WTC11 (cell line): Measurements from ENCODE around the gene POLR3F. TPM values are rescaled to one million over a fixed set of nuclear protein-coding genes. Genes with fewer than 3 reads are reported as not detected.

Experiments used
- ATAC-seq: fragments of 200-7000 bp; cut with Tn5 transposase; 2 replicates; pipeline ENCODE4 v1.10.0; 2021; ENCODE audit warnings: mild to moderate bottlenecking, moderate library complexity
- CTCF ChIA-PET: fragments of 300-600 bp; sonication (Branson Sonifier 250); formaldehyde crosslinking; loops from one replicate; lab custom pipeline; 2021; ENCODE audit warnings: antibody characterized with exemption; lab: Charles Lee
- POLR2A ChIA-PET: fragments of 350-600 bp; sonication (Branson Sonifier 250); formaldehyde crosslinking; loops from one replicate; lab custom pipeline; 2021; ENCODE audit warnings: antibody characterized with exemption; lab: Charles Lee
- DNase-seq: peaks from one replicate; pipeline ENCODE4 v3.0.0; 2021; ENCODE audit warnings: low spot score
- H3K27ac Mint-ChIP-seq: 2 replicates; pipeline ENCODE4 v1.8.0; 2021; ENCODE audit warnings: mixed read lengths
- H3K27me3 Mint-ChIP-seq: 2 replicates; pipeline ENCODE4 v1.8.0; 2021; ENCODE audit warnings: low read depth, mild to moderate bottlenecking, moderate library complexity, mixed read lengths
- H3K36me3 Mint-ChIP-seq: 2 replicates; pipeline ENCODE4 v1.8.0; 2021; ENCODE audit warnings: mixed read lengths
- H3K4me1 Mint-ChIP-seq: 2 replicates; pipeline ENCODE4 v1.8.0; 2022; ENCODE audit warnings: mixed read lengths
- H3K4me3 Mint-ChIP-seq: 2 replicates; pipeline ENCODE4 v1.8.0; 2021; ENCODE audit warnings: mild to moderate bottlenecking, moderate library complexity, mixed read lengths
- H3K9me3 Mint-ChIP-seq: 2 replicates; pipeline ENCODE4 v1.8.0; 2021; ENCODE audit warnings: mixed read lengths
- AFF4 ChIP-seq: sonication (generic); formaldehyde crosslinking; IDR thresholded peaks from 2 replicates; pipeline ENCODE4 v1.8.1; 2023; ENCODE audit warnings: mild to moderate bottlenecking, missing genetic modification reagents, borderline replicate concordance
- ATF1 ChIP-seq: sonication (generic); formaldehyde crosslinking; IDR thresholded peaks from 2 replicates; pipeline ENCODE4 v1.8.1; 2023; ENCODE audit warnings: mild to moderate bottlenecking, moderate library complexity, missing genetic modification reagents
- ATF2 ChIP-seq: sonication (generic); formaldehyde crosslinking; IDR thresholded peaks from 2 replicates; pipeline ENCODE4 v1.8.1; 2022; ENCODE audit warnings: low read depth, missing genetic modification reagents, borderline replicate concordance
- CREM ChIP-seq: sonication (generic); formaldehyde crosslinking; IDR thresholded peaks from 2 replicates; pipeline ENCODE4 v1.8.1; 2022; ENCODE audit warnings: mild to moderate bottlenecking, missing genetic modification reagents, moderate library complexity
- CTCF ChIP-seq: fragments of 200-600 bp; IDR thresholded peaks from 2 replicates; pipeline ENCODE4 v1.8.0; 2022; ENCODE audit warnings: antibody characterized with exemption
- ETV6 ChIP-seq: sonication (generic); formaldehyde crosslinking; IDR thresholded peaks from 2 replicates; pipeline ENCODE4 v1.8.1; 2022; ENCODE audit warnings: mild to moderate bottlenecking, missing genetic modification reagents
- FOXP1 ChIP-seq: sonication (generic); formaldehyde crosslinking; IDR thresholded peaks from 2 replicates; pipeline ENCODE4 v1.8.0; 2022; ENCODE audit warnings: missing genetic modification reagents, mild to moderate bottlenecking, moderate library complexity, borderline replicate concordance
- GRHL2 ChIP-seq: fragments of 250-450 bp; sonication (Bioruptor Pico); IDR thresholded peaks from 2 replicates; pipeline ENCODE4 v1.8.0; 2022; ENCODE audit warnings: mild to moderate bottlenecking, moderate library complexity; ENCODE audit not compliant: insufficient replicate concordance, severe bottlenecking
- GTF2I ChIP-seq: fragments of 250-450 bp; sonication (Bioruptor Pico); conservative IDR thresholded peaks from 2 replicates; pipeline ENCODE4 v1.4.0; 2021; ENCODE audit warnings: mild to moderate bottlenecking
- IRF2 ChIP-seq: sonication (generic); formaldehyde crosslinking; IDR thresholded peaks from 2 replicates; pipeline ENCODE4 v1.8.0; 2022; ENCODE audit warnings: low read depth, missing genetic modification reagents, borderline replicate concordance
- JUN ChIP-seq: sonication (generic); formaldehyde crosslinking; IDR thresholded peaks from 2 replicates; pipeline ENCODE4 v1.8.0; 2023; ENCODE audit warnings: mild to moderate bottlenecking, missing genetic modification reagents
- PRRX2 ChIP-seq: fragments of 250-450 bp; sonication (Bioruptor Pico); IDR thresholded peaks from 2 replicates; pipeline ENCODE4 v1.8.0; 2021; ENCODE audit warnings: mild to moderate bottlenecking
- SOX15 ChIP-seq: fragments of 250-450 bp; sonication (Bioruptor Pico); IDR thresholded peaks from 2 replicates; pipeline ENCODE4 v1.9.0; 2021; ENCODE audit warnings: mild to moderate bottlenecking
- USF2 ChIP-seq: sonication (generic); formaldehyde crosslinking; IDR thresholded peaks from 2 replicates; pipeline ENCODE4 v1.8.1; 2023; ENCODE audit warnings: mild to moderate bottlenecking, missing genetic modification reagents, moderate library complexity
- ZNF263 ChIP-seq: sonication (generic); formaldehyde crosslinking; IDR thresholded peaks from 2 replicates; pipeline ENCODE4 v1.8.1; 2022; ENCODE audit warnings: low read depth, mild to moderate bottlenecking, moderate library complexity, missing genetic modification reagents
- total RNA-seq: library from RNA; stranded (reverse); gene quantifications from 3 replicates; pipeline ENCODE4 v1.2.3, GENCODE V29; 2021
- TF ChIP-seq, protein P1 (sequence below): sonication (generic); formaldehyde crosslinking; IDR thresholded peaks from 2 replicates; pipeline ENCODE4 v1.8.1; 2022; ENCODE audit warnings: mild to moderate bottlenecking, missing genetic modification reagents, moderate library complexity, borderline replicate concordance
- TF ChIP-seq, protein P2 (sequence below): sonication (generic); formaldehyde crosslinking; IDR thresholded peaks from 2 replicates; pipeline ENCODE4 v1.8.0; 2022; ENCODE audit warnings: mild to moderate bottlenecking, missing genetic modification reagents

The POLR3F gene
- total RNA-seq, 1 experiment from 2014 or later: 12.7 TPM

DNA sequence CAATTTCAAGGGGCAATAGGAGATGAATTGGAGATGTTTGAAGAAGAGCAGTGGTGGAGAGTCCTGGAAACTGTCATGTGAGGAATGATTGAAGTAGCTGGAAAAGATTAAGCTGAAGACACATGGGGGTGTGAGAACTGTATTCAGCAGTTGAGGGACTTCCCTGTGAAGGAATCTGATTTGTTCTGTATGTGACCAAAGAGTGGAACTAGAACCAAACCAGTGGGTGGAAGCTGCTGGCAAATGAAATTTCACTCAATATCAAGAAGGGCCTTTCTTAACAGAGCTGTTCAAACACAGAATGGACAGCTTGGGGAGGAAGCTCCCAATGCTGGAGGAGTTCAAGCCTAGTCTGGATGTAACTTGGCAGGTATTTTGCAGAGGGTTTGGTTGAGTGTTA lies 61.9 kb downstream of the POLR3F start (continued):
- TF ChIP-seq, protein P1, sequence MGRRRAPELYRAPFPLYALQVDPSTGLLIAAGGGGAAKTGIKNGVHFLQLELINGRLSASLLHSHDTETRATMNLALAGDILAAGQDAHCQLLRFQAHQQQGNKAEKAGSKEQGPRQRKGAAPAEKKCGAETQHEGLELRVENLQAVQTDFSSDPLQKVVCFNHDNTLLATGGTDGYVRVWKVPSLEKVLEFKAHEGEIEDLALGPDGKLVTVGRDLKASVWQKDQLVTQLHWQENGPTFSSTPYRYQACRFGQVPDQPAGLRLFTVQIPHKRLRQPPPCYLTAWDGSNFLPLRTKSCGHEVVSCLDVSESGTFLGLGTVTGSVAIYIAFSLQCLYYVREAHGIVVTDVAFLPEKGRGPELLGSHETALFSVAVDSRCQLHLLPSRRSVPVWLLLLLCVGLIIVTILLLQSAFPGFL (CRISPR knock-in tag): no peak

GRCh38 chr20:18532626-18533025 lies 65.4 kb downstream of the POLR3F start:
- no peak for ATAC-seq
- POLR2A ChIA-PET: no interaction called here
- Mint-ChIP-seq H3K27ac (no peak overlapping the region), H3K27me3 (no peaks in the 10 kb centered on the region), H3K4me1 (no peaks in the 10 kb centered on the region), H3K9me3 (no peaks in the 10 kb centered on the region), H3K4me3 (no peak overlapping the region), H3K36me3 (peaks cover 84% of the 10 kb centered on the region)
- DNase-seq: no peak
- CTCF ChIA-PET: no interaction called here
- TF ChIP-seq ATF2 (CRISPR knock-in tag): no peak
- no peak for TF ChIP-seq GRHL2 (CRISPR knock-in tag)
- TF ChIP-seq SOX15 (CRISPR knock-in tag): no peak
- TF ChIP-seq JUN (CRISPR knock-in tag): no peak
- no peak for TF ChIP-seq AFF4 (CRISPR knock-in tag)
- TF ChIP-seq ETV6 (CRISPR knock-in tag): no peak
- no peak for TF ChIP-seq IRF2 (CRISPR knock-in tag)
- no peak for TF ChIP-seq ATF1
- TF ChIP-seq CTCF: no peak
- TF ChIP-seq ZNF263: no peak
- TF ChIP-seq CREM (CRISPR knock-in tag): no peak
- TF ChIP-seq GTF2I (CRISPR knock-in tag): no peak
- TF ChIP-seq FOXP1 (CRISPR knock-in tag): no peak
- TF ChIP-seq, protein P2, sequence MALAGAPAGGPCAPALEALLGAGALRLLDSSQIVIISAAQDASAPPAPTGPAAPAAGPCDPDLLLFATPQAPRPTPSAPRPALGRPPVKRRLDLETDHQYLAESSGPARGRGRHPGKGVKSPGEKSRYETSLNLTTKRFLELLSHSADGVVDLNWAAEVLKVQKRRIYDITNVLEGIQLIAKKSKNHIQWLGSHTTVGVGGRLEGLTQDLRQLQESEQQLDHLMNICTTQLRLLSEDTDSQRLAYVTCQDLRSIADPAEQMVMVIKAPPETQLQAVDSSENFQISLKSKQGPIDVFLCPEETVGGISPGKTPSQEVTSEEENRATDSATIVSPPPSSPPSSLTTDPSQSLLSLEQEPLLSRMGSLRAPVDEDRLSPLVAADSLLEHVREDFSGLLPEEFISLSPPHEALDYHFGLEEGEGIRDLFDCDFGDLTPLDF: no peak
- TF ChIP-seq PRRX2 (CRISPR knock-in tag): no peak
- TF ChIP-seq USF2: no peak
